Stimulated activated naive CD8-positive, alpha-beta T cell treated with anti-CD3 and anti-CD28 coated beads, Interleukin-15, amount 100 ng/mL, for 72 hours (primary cell): ENCODE data around the gene TUBB8.

Experiments
- ATAC-seq: fragments of 150-1000 bp; cut with Tn5 transposase; 2 replicates; pipeline ENCODE4 v1.10.0; 2021; ENCODE audit warnings: mild to moderate bottlenecking, moderate library complexity
- DNase-seq, 2 donors: peaks; one replicate each; pipeline ENCODE4 v3.0.0; 2021 to 2022
- H3K27ac Mint-ChIP-seq, 2 donors: one replicate each; pipeline ENCODE4 v1.8.0; 2022; ENCODE audit warnings: mild to moderate bottlenecking in 2 of 2, mixed read lengths in 2 of 2, moderate library complexity in 2 of 2
- H3K27me3 Mint-ChIP-seq: one replicate; pipeline ENCODE4 v1.8.0; 2022; ENCODE audit warnings: mixed read lengths
- H3K4me1 Mint-ChIP-seq: one replicate; pipeline ENCODE4 v1.8.0; 2022; ENCODE audit warnings: mild to moderate bottlenecking, mixed read lengths
- H3K4me3 Mint-ChIP-seq, 2 donors: one replicate each; pipeline ENCODE4 v1.8.0; 2022; ENCODE audit warnings: mild to moderate bottlenecking in 2 of 2, mixed read lengths in 2 of 2, moderate library complexity in 1 of 2
- H3K9me3 Mint-ChIP-seq, 2 donors: one replicate each; pipeline ENCODE4 v1.8.0; 2022; ENCODE audit warnings: mixed read lengths in 2 of 2

The TUBB8 gene

DNA sequence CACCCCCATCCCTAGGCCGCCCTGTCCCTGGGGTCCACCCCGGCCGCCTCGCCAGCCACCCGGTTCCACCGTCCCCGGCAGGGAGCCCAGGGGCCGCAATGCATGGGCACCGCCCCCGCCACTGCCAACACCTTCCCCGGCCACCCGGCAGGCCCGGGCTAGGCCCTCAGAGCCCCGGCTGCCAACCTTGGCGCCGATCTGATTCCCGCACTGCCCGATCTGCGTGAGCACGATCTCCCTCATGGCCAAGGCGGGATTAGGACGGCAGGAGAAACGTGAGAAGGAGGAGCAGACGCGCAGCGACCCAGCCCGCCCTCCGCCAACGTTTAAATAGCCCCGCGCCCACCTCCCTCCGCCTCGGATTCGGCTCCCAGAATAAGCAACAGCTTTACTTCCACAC is at the start of gene TUBB8:
Gene TUBB8, minus strand, starts transcription at position 301 of the 400 bp plus-strand sequence. Its CDS starts 58 bp downstream, at position 243.
- DNase-seq (no peak), ATAC-seq (no peak)
- no peaks in the 10 kb centered on the region for H3K4me1 Mint-ChIP-seq
- no peak within 1 kb of the TSS for H3K27ac Mint-ChIP-seq
- H3K9me3 Mint-ChIP-seq: no peaks in the 10 kb centered on the region
- peaks cover 7% of the 10 kb centered on the region for H3K27me3 Mint-ChIP-seq
- H3K4me3 Mint-ChIP-seq: no peak within 1 kb of the TSS

GRCh38 chr10:96466-96865 is 47.4 kb upstream of the TUBB8 start:
- H3K27ac Mint-ChIP-seq: no peak overlapping the region
- no peak overlapping the region for H3K4me3 Mint-ChIP-seq
- H3K27me3 Mint-ChIP-seq: no peaks in the 10 kb centered on the region
- H3K9me3 Mint-ChIP-seq: peaks cover 25 to 27% of the 10 kb centered on the region in 2 donors
- DNase-seq (no peak), ATAC-seq (no peak)
- no peaks in the 10 kb centered on the region for H3K4me1 Mint-ChIP-seq

DNA sequence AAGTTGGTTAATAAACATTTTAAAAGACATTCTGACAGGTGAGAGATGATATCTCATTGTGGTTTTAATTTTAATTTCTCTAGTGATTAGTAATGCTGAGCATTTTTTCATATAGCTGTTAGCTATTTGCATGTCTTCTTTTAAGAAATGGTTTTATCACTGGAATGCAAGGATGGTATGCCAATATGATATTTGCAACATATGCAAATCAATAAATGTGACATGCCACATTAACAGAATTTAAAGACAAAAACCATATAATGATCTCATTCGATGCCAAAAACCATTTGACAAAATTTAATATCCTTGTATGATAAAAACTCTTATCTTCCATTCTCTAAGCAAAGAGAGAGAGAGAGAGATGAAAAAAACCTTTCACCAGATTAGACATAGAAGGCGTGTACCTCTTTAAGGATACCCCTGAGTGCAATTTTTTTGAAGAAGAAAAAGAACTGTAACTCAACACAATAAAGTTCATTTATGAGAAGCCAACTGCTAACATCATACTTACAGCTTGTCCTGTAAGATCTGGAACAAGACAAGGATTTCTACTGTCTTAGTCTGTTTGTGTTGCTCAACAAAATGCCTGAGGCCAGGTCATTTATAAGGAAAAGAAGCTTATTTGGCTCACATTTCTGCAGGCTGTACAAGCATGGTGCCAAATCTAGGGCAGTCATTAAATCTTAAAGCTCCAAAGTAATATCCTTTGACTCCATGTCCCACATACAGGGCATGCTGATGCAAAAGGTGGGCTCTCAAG is 46.4 kb upstream of the TUBB8 start:
- Mint-ChIP-seq H3K4me1 (no peaks in the 10 kb centered on the region), H3K27ac (no peak overlapping the region), H3K4me3 (no peak overlapping the region), H3K9me3 (peaks cover 25 to 27% of the 10 kb centered on the region in 2 donors), H3K27me3 (no peaks in the 10 kb centered on the region)
- ATAC-seq: no peak
- no peak for DNase-seq

DNA sequence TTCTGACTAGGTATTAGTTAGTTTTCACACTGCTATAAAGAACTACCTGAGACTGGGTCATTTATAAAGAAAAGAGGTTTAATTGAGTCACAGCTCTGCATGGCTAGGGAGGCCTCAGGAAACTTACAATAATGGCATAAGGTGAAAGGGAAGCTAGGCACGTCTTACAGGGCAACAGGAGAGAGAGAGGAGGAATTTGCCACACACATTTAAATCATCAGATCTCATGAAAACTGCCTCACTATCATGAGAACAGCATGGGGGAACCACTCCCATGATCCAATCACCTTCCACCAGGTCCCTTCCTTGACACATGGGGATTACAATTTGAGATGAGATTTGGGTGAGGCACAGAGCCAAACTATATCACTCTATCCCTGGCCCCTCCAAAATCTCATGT is 45.5 kb upstream of the TUBB8 start:
- DNase-seq (no peak), ATAC-seq (no peak)
- Mint-ChIP-seq H3K4me1 (no peaks in the 10 kb centered on the region), H3K4me3 (no peak overlapping the region), H3K27ac (no peak overlapping the region), H3K9me3 (peaks cover 25 to 27% of the 10 kb centered on the region in 2 donors), H3K27me3 (no peaks in the 10 kb centered on the region)

- no peaks in the 10 kb centered on the region for H3K27me3 Mint-ChIP-seq
- ATAC-seq: no peak
- no peak for DNase-seq
- H3K4me3 Mint-ChIP-seq: no peak overlapping the region
- H3K4me1 Mint-ChIP-seq: no peaks in the 10 kb centered on the region
- H3K27ac Mint-ChIP-seq: no peak overlapping the region
- H3K9me3 Mint-ChIP-seq: peaks cover 22 to 25% of the 10 kb centered on the region in 2 donors
Measured at GRCh38 chr10:92846-93245, 43.8 kb upstream of the TUBB8 start.

DNA sequence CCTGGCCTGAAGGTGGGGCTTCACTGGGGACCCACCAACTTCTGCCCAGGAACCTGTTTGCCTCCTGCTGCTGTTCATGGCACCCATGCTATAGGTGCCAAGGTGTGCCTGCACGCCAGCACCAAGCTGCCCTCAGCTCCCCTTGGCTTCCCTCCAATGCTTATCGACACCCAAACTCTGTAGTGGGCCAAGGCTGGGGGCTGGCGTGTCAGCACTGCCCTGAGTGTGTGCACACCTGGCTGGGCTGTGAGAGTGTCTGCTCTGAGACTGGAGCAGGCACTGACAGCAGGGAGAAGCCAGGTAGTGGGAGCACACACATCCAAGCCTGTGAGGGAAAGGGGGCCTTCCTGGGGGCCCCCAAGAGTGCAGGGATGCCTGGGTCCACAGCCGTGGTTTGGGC is 43.1 kb upstream of the TUBB8 start:
- Mint-ChIP-seq H3K4me1 (no peaks in the 10 kb centered on the region), H3K27me3 (no peaks in the 10 kb centered on the region), H3K4me3 (no peak overlapping the region), H3K27ac (no peak overlapping the region), H3K9me3 (peaks cover 17 to 22% of the 10 kb centered on the region in 2 donors)
- DNase-seq: no peak
- ATAC-seq: no peak

- H3K9me3 Mint-ChIP-seq: peaks cover 12 to 16% of the 10 kb centered on the region in 2 donors
- no peaks in the 10 kb centered on the region for H3K4me1 Mint-ChIP-seq
- DNase-seq: no peak
- no peak overlapping the region for H3K27ac Mint-ChIP-seq
- H3K27me3 Mint-ChIP-seq: no peaks in the 10 kb centered on the region
- H3K4me3 Mint-ChIP-seq: no peak overlapping the region
- no peak for ATAC-seq
Measured at GRCh38 chr10:91313-91712, 42.2 kb upstream of the TUBB8 start.

DNA sequence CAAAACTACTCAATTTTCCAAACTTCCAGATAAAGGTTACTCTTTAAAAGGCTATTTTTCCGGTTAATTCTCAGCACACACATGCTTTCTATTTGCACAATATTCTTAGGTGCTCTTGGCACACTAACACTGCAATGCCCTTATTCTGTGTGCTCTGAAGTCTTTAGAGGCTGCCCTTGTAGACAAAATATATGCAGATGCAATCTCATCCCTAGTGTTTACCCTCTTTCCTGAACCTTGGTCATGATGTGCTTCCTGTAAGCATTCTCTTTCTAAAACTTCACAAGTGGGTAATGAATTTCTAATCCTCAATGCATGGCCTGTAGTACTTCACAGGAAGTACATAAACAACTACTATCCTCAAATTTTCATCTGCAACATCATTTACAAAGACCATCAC is 41.1 kb upstream of the TUBB8 start:
- no peak overlapping the region for H3K27ac Mint-ChIP-seq
- H3K4me1 Mint-ChIP-seq: no peaks in the 10 kb centered on the region
- DNase-seq: no peak
- H3K27me3 Mint-ChIP-seq: no peaks in the 10 kb centered on the region
- no peak overlapping the region for H3K4me3 Mint-ChIP-seq
- no peak for ATAC-seq
- H3K9me3 Mint-ChIP-seq: peaks cover 8 to 10% of the 10 kb centered on the region in 2 donors

GRCh38 chr10:89248-89647 is 40.2 kb upstream of the TUBB8 start:
- Mint-ChIP-seq H3K4me3 (no peak overlapping the region), H3K4me1 (no peaks in the 10 kb centered on the region), H3K27ac (peak overlapping the region in 1 of 2 donors; percentile 23), H3K27me3 (no peaks in the 10 kb centered on the region), H3K9me3 (peaks cover 0 to under 1% of the 10 kb centered on the region in 2 donors)
- DNase-seq (no peak), ATAC-seq (no peak)

DNA sequence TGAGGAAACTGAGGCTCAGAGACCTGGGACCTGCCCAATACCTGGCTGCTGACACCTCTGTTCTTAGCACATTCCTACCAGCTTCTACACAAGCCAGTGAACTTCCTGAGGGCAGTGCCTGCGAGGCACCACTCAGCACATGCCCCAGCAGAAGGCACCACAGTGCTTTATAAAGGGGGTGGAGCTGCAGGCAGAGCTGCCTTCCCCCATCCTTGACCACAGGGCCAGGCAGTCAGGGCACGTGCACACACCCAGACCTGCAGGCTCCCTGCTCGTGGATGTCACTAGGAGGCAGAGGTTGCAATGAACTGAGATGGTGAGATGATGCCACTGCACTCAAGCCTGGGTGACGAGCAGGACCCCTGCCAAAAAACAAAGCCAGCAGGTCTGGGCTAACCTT is 39.2 kb upstream of the TUBB8 start:
- ATAC-seq: no peak
- Mint-ChIP-seq H3K4me3 (no peak overlapping the region), H3K27me3 (peaks cover 1% of the 10 kb centered on the region), H3K4me1 (no peaks in the 10 kb centered on the region), H3K9me3 (no peaks in the 10 kb centered on the region), H3K27ac (no peak overlapping the region)
- no peak for DNase-seq

DNA sequence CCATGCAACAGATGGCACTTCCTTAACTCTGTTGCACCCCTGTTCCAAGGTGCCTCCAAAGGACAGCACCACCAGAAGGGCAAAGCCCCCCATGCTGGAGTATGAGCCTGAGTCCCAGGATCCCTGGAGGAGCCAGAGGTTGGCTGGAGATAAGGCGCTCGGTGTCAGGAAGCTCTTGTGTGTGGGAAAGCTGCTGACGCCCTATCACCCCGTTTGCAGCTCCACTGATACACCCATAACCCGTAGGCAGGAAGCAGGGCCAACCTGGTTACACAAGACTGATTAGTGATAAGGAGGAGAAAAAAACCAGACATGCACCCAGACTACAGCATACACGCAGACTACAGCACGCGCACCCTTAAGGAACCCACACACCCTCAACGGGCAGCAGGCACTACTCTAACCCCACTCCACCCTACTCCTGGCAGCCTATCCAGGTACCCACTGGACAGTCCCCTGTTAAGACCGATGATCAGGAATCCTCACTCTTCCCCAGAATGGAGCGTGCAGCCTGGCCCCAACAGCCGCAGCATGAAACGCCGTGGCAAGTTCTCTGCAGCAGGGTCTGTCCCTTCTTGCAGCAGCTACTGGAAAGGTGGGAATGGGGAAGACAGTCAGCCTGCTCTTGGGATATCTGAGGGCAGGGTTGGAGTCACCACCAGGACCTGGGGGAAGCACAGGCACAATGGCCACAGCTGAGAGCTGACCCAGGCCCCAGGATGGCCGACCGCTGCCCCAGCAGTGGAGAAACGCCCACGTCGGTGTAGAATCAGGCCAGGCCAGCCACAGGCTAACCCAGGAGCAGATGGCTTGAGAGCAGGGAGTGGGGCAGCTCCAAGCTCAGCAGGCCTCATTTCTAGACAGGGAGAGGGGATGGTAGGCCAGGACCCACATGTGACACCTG is 38.3 kb upstream of the TUBB8 start:
- ATAC-seq (no peak), DNase-seq (no peak)
- H3K27me3 Mint-ChIP-seq: peaks cover 5% of the 10 kb centered on the region
- H3K4me1 Mint-ChIP-seq: no peaks in the 10 kb centered on the region
- no peaks in the 10 kb centered on the region for H3K9me3 Mint-ChIP-seq
- no peak overlapping the region for H3K27ac Mint-ChIP-seq
- no peak overlapping the region for H3K4me3 Mint-ChIP-seq

GRCh38 chr10:86031-86430 is 36.9 kb upstream of the TUBB8 start:
- H3K27me3 Mint-ChIP-seq: peaks cover 14% of the 10 kb centered on the region
- ATAC-seq (no peak), DNase-seq (no peak)
- no peak overlapping the region for H3K4me3 Mint-ChIP-seq
- no peaks in the 10 kb centered on the region for H3K4me1 Mint-ChIP-seq
- H3K9me3 Mint-ChIP-seq: no peaks in the 10 kb centered on the region
- no peak overlapping the region for H3K27ac Mint-ChIP-seq

- no peaks in the 10 kb centered on the region for H3K9me3 Mint-ChIP-seq
- no peak overlapping the region for H3K27ac Mint-ChIP-seq
- no peak for DNase-seq
- H3K4me3 Mint-ChIP-seq: no peak overlapping the region
- ATAC-seq: no peak
- peaks cover 21% of the 10 kb centered on the region for H3K27me3 Mint-ChIP-seq
- H3K4me1 Mint-ChIP-seq: no peaks in the 10 kb centered on the region
Measured at GRCh38 chr10:85044-85443, 35.9 kb upstream of the TUBB8 start.

GRCh38 chr10:83930-84530 is 34.9 kb upstream of the TUBB8 start:
- no peaks in the 10 kb centered on the region for H3K4me1 Mint-ChIP-seq
- no peak overlapping the region for H3K4me3 Mint-ChIP-seq
- peaks cover 31% of the 10 kb centered on the region for H3K27me3 Mint-ChIP-seq
- DNase-seq: no peak
- no peaks in the 10 kb centered on the region for H3K9me3 Mint-ChIP-seq
- no peak overlapping the region for H3K27ac Mint-ChIP-seq
- ATAC-seq: no peak

GRCh38 chr10:80477-81105 is 31.5 kb upstream of the TUBB8 start:
- no peak overlapping the region for H3K4me3 Mint-ChIP-seq
- H3K27ac Mint-ChIP-seq: no peak overlapping the region
- H3K9me3 Mint-ChIP-seq: no peaks in the 10 kb centered on the region
- no peak for ATAC-seq
- DNase-seq: no peak
- peaks cover 53% of the 10 kb centered on the region for H3K27me3 Mint-ChIP-seq
- no peaks in the 10 kb centered on the region for H3K4me1 Mint-ChIP-seq
